Naive thymus-derived CD4-positive, alpha-beta T cell (primary cell): ENCODE measurements around the gene ZNF423. TPM values are rescaled to one million over a fixed set of nuclear protein-coding genes. Genes with fewer than 3 reads are reported as not detected.

Experiments
- ATAC-seq: fragments of 150-1000 bp; cut with Tn5 transposase; 2 replicates; pipeline ENCODE4 v1.10.0; 2021; ENCODE audit warnings: mild to moderate bottlenecking, moderate library complexity
- CTCF ChIA-PET: fragments of 350-600 bp; sonication (Branson Sonifier 250); formaldehyde crosslinking; loops from one replicate; lab custom pipeline; 2021; ENCODE audit warnings: antibody characterized with exemption; lab: Charles Lee
- POLR2A ChIA-PET: fragments of 350-600 bp; sonication (Branson Sonifier 250); formaldehyde crosslinking; loops from one replicate; lab custom pipeline; 2021; ENCODE audit warnings: antibody characterized with exemption, inconsistent platforms; lab: Charles Lee
- DNase-seq, 9 donors: peaks; one replicate each; pipeline versions ENCODE4 v3.0.0 to v3.0.0-alpha.2; 2020 to 2022; ENCODE audit warnings: mixed read lengths in 1 of 9
- H3K27ac ChIP-seq: one replicate; pipeline ENCODE4 v1.7.0; 2013; ENCODE audit warnings: mild to moderate bottlenecking, low read depth, low read length, moderate library complexity
- H3K27me3 ChIP-seq, 2 donors: one replicate each; pipeline ENCODE4 v1.7.0; 2013; ENCODE audit warnings: low read length in 2 of 2, mild to moderate bottlenecking in 2 of 2, moderate library complexity in 2 of 2; ENCODE audit not compliant: control insufficient read depth in 2 of 2, insufficient read depth in 2 of 2
- H3K36me3 ChIP-seq, 3 experiments: 1 replicate in 2 of 3; 2 replicates in 1 of 3; pipeline ENCODE4 v1.7.0; 2013; ENCODE audit warnings: low read length in 3 of 3, mild to moderate bottlenecking in 3 of 3, moderate library complexity in 1 of 3; ENCODE audit not compliant: insufficient read depth in 3 of 3, control insufficient read depth in 2 of 3
- H3K4me1 ChIP-seq, 2 donors: one replicate each; pipeline ENCODE4 v1.7.0; 2013; ENCODE audit warnings: low read length in 2 of 2, mild to moderate bottlenecking in 2 of 2, moderate library complexity in 1 of 2; ENCODE audit not compliant: control insufficient read depth in 2 of 2, insufficient read depth in 2 of 2
- H3K4me3 ChIP-seq: 2 replicates; pipeline ENCODE4 v1.7.0; 2013; ENCODE audit warnings: mild to moderate bottlenecking, low read length
- H3K9me3 ChIP-seq, 3 experiments: 1 replicate in 2 of 3; 2 replicates in 1 of 3; pipeline ENCODE4 v1.7.0; 2013; ENCODE audit warnings: low read length in 3 of 3; ENCODE audit not compliant: control insufficient read depth in 2 of 3
- H3K27ac Mint-ChIP-seq, 9 donors: one replicate each; pipeline ENCODE4 v1.8.0; 2020 to 2022; ENCODE audit warnings: mixed read lengths in 9 of 9, mild to moderate bottlenecking in 8 of 9, moderate library complexity in 5 of 9, inconsistent platforms in 2 of 9
- H3K27me3 Mint-ChIP-seq, 5 donors: one replicate each; pipeline ENCODE4 v1.8.0; 2021 to 2022; ENCODE audit warnings: mixed read lengths in 5 of 5, mild to moderate bottlenecking in 1 of 5
- H3K36me3 Mint-ChIP-seq, 5 donors: one replicate each; pipeline ENCODE4 v1.8.0; 2020 to 2022; ENCODE audit warnings: mixed read lengths in 5 of 5, mild to moderate bottlenecking in 3 of 5, inconsistent platforms in 1 of 5
- H3K4me1 Mint-ChIP-seq, 7 donors: one replicate each; pipeline ENCODE4 v1.8.0; 2020 to 2022; ENCODE audit warnings: mixed read lengths in 7 of 7, mild to moderate bottlenecking in 3 of 7, inconsistent platforms in 1 of 7
- H3K4me3 Mint-ChIP-seq, 10 donors: one replicate each; pipeline ENCODE4 v1.8.0; 2020 to 2022; ENCODE audit warnings: mild to moderate bottlenecking in 10 of 10, mixed read lengths in 10 of 10, moderate library complexity in 6 of 10, inconsistent platforms in 2 of 10
- H3K9me3 Mint-ChIP-seq, 11 donors: one replicate each; pipeline ENCODE4 v1.8.0; 2020 to 2022; ENCODE audit warnings: mixed read lengths in 11 of 11, mild to moderate bottlenecking in 4 of 11, inconsistent platforms in 1 of 11, moderate library complexity in 1 of 11
- intact Hi-C, 2 donors: fragments of 100-400 bp; cut with micrococcal nuclease; formaldehyde crosslinking; loops; one replicate each; pipeline ENCODE4 v1.15.1; 2023
- polyA plus RNA-seq, 2 donors: library from polyadenylated mRNA; unstranded; fragments of 300-500 nt; fragmentation: Illumina TruSeq; gene quantifications; one replicate each; pipeline ENCODE4 v1.2.3, GENCODE V29; 2021
- total RNA-seq, 6 experiments: library from RNA in 5 of 6; stranded (reverse) in 5 of 6; gene quantifications; 1 replicate in 5 of 6; 2 replicates in 1 of 6; pipeline ENCODE4 v1.2.3 and lab custom pipeline; 2021 to 2026

Gene ZNF423
- total and polyA plus RNA-seq, 7 experiments from 2014 or later = not detected

GRCh38 chr16:49834531-49835151, 21.3 kb downstream of the ZNF423 start:
- CTCF ChIA-PET = no interaction called here
- no peaks in the 10 kb centered on the region for H3K4me1 Mint-ChIP-seq

GRCh38 chr16:49833796-49834530, 21.9 kb downstream of the ZNF423 start:
- Mint-ChIP-seq H3K4me1 (no peaks in the 10 kb centered on the region), H3K36me3 (no peaks in the 10 kb centered on the region), H3K4me3 (no peak overlapping the region), H3K27me3 (peaks cover 16 to 33% (median 18%) of the 10 kb centered on the region in 5 donors), H3K27ac (no peak overlapping the region), H3K9me3 (peaks cover 0 to 5% (median 0%) of the 10 kb centered on the region in 11 donors)
- no peaks in the 10 kb centered on the region for H3K9me3 ChIP-seq
- ATAC-seq (no peak), DNase-seq (no peak)
- CTCF ChIA-PET = no interaction called here
- no peaks in the 10 kb centered on the region for H3K4me1 ChIP-seq
- no peaks in the 10 kb centered on the region for H3K27me3 ChIP-seq
- no peaks in the 10 kb centered on the region for H3K36me3 ChIP-seq
- POLR2A ChIA-PET = no interaction called here
- intact Hi-C loops = no loop called here
- H3K27ac ChIP-seq = no peak overlapping the region
- H3K4me3 ChIP-seq = no peak overlapping the region

More at GRCh38 chr16:49834531-49835151, 21.3 kb downstream of the ZNF423 start:
- H3K4me3 Mint-ChIP-seq = no peak overlapping the region
- Histone ChIP-seq H3K36me3 (no peaks in the 10 kb centered on the region), H3K27ac (no peak overlapping the region), H3K27me3 (no peaks in the 10 kb centered on the region), H3K9me3 (no peaks in the 10 kb centered on the region), H3K4me3 (no peak overlapping the region), H3K4me1 (no peaks in the 10 kb centered on the region)
- DNase-seq (no peak), ATAC-seq (no peak)
- no peaks in the 10 kb centered on the region for H3K36me3 Mint-ChIP-seq
- intact Hi-C loops = no loop called here
- POLR2A ChIA-PET = no interaction called here
- peaks cover 17 to 36% (median 21%) of the 10 kb centered on the region in 5 donors for H3K27me3 Mint-ChIP-seq
- no peak overlapping the region for H3K27ac Mint-ChIP-seq
- peaks cover 0 to 5% (median 0%) of the 10 kb centered on the region in 11 donors for H3K9me3 Mint-ChIP-seq

- Mint-ChIP-seq H3K4me1 (no peaks in the 10 kb centered on the region), H3K27me3 (peaks cover 15 to 31% (median 22%) of the 10 kb centered on the region in 5 donors), H3K36me3 (no peaks in the 10 kb centered on the region), H3K27ac (no peak overlapping the region), H3K4me3 (no peak overlapping the region), H3K9me3 (peaks cover 0 to 5% (median 0%) of the 10 kb centered on the region in 11 donors)
- intact Hi-C loops = no loop called here
- no peak for ATAC-seq
- no peaks in the 10 kb centered on the region for H3K36me3 ChIP-seq
- CTCF ChIA-PET = no interaction called here
- no peak overlapping the region for H3K4me3 ChIP-seq
- DNase-seq = no peak
- POLR2A ChIA-PET = no interaction called here
- H3K27me3 ChIP-seq = no peaks in the 10 kb centered on the region
- H3K9me3 ChIP-seq = no peaks in the 10 kb centered on the region
- H3K4me1 ChIP-seq = no peaks in the 10 kb centered on the region
- no peak overlapping the region for H3K27ac ChIP-seq
These were observed 22.8 kb downstream of the ZNF423 start for GRCh38 chr16:49833085-49833484.

GRCh38 chr16:49832177-49832576, 23.7 kb downstream of the ZNF423 start:
- peaks cover 0 to 5% (median 0%) of the 10 kb centered on the region in 11 donors for H3K9me3 Mint-ChIP-seq
- ChIA-PET CTCF (no interaction called here), POLR2A (no interaction called here)
- H3K27me3 Mint-ChIP-seq = peaks cover 6 to 24% (median 13%) of the 10 kb centered on the region in 5 donors
- no peaks in the 10 kb centered on the region for H3K27me3 ChIP-seq
- no peak overlapping the region for H3K27ac Mint-ChIP-seq
- no peaks in the 10 kb centered on the region for H3K4me1 Mint-ChIP-seq
- no peak overlapping the region for H3K4me3 Mint-ChIP-seq
- DNase-seq (no peak), ATAC-seq (no peak)
- H3K27ac ChIP-seq = no peak overlapping the region
- H3K36me3 ChIP-seq = no peaks in the 10 kb centered on the region
- no peaks in the 10 kb centered on the region for H3K36me3 Mint-ChIP-seq
- intact Hi-C loops = no loop called here
- no peaks in the 10 kb centered on the region for H3K4me1 ChIP-seq
- H3K9me3 ChIP-seq = no peaks in the 10 kb centered on the region
- H3K4me3 ChIP-seq = no peak overlapping the region

GRCh38 chr16:49830873-49831272, 25.0 kb downstream of the ZNF423 start:
- CTCF ChIA-PET = no interaction called here
- DNase-seq = no peak
- no peaks in the 10 kb centered on the region for H3K4me1 Mint-ChIP-seq

GRCh38 chr16:49828533-49829267, 27.2 kb downstream of the ZNF423 start:
- Histone ChIP-seq H3K9me3 (no peaks in the 10 kb centered on the region), H3K27ac (no peak overlapping the region), H3K4me3 (no peak overlapping the region), H3K4me1 (no peaks in the 10 kb centered on the region), H3K36me3 (no peaks in the 10 kb centered on the region), H3K27me3 (no peaks in the 10 kb centered on the region)
- intact Hi-C loops = no loop called here
- no peaks in the 10 kb centered on the region for H3K4me1 Mint-ChIP-seq
- H3K27ac Mint-ChIP-seq = no peak overlapping the region
- H3K36me3 Mint-ChIP-seq = no peaks in the 10 kb centered on the region
- H3K4me3 Mint-ChIP-seq = no peak overlapping the region
- ATAC-seq (no peak), DNase-seq (no peak)
- peaks cover 0 to 5% (median 0%) of the 10 kb centered on the region in 11 donors for H3K9me3 Mint-ChIP-seq
- CTCF ChIA-PET = no interaction called here
- peaks cover 0 to 27% (median 7%) of the 10 kb centered on the region in 5 donors for H3K27me3 Mint-ChIP-seq
- POLR2A ChIA-PET = no interaction called here

More at GRCh38 chr16:49830873-49831272, 25.0 kb downstream of the ZNF423 start:
- no peaks in the 10 kb centered on the region for H3K36me3 ChIP-seq
- intact Hi-C loops = no loop called here
- no peak overlapping the region for H3K27ac ChIP-seq
- no peaks in the 10 kb centered on the region for H3K36me3 Mint-ChIP-seq
- H3K27ac Mint-ChIP-seq = no peak overlapping the region
- H3K9me3 Mint-ChIP-seq = peaks cover 0 to 5% (median 0%) of the 10 kb centered on the region in 11 donors
- no peaks in the 10 kb centered on the region for H3K4me1 ChIP-seq
- no peak overlapping the region for H3K4me3 Mint-ChIP-seq
- H3K27me3 Mint-ChIP-seq = peaks cover 0 to 18% (median 7%) of the 10 kb centered on the region in 5 donors
- no peak for ATAC-seq
- no peak overlapping the region for H3K4me3 ChIP-seq
- POLR2A ChIA-PET = no interaction called here
- H3K27me3 ChIP-seq = no peaks in the 10 kb centered on the region
- no peaks in the 10 kb centered on the region for H3K9me3 ChIP-seq
